SK-N-SH (cell line): ENCODE measurements around the gene IFI16. TPM values are rescaled to one million over a fixed set of nuclear protein-coding genes. Genes with fewer than 3 reads are reported as not detected.

Source experiments
- CTCF ChIA-PET: fragments of 300-600, 350-600 bp; formaldehyde crosslinking; extraction: SDS; loops from one replicate; lab custom pipeline; 2021; lab: Yijun Ruan, JAX
- POLR2A ChIA-PET: fragments of 350-600 bp; sonication (Branson Sonifier 250); formaldehyde crosslinking; extraction: SDS; loops from one replicate; lab custom pipeline; 2020; ENCODE audit warnings: antibody characterized with exemption, inconsistent platforms; lab: Yijun Ruan, JAX
- DNase-seq: peaks from one replicate; pipeline ENCODE4 v3.0.0; 2012
- H2AFZ ChIP-seq: fragments of 200-600 bp; sonication (generic); 2 replicates; pipeline ENCODE4 v1.8.1; 2016; ENCODE audit warnings: antibody characterized with exemption, mild to moderate bottlenecking, low read depth
- H3F3A ChIP-seq: fragments of 200-600 bp; sonication (generic); replicated peaks from 2 replicates; pipeline ENCODE3; 2016; ENCODE audit warnings: antibody characterized with exemption, mild to moderate bottlenecking; ENCODE audit not compliant: insufficient read depth
- H3K27ac ChIP-seq, 2 experiments: fragments of 200-500 bp in 1 of 2; fragments of 200-600 bp in 1 of 2; sonication (Bioruptor generic) in 1 of 2; sonication (generic), shearing (Covaris generic) in 1 of 2; 2 replicates each; pipeline versions ENCODE4 v1.5.1 to v1.6.1; 2014 to 2016; ENCODE audit warnings: low read depth in 2 of 2, inconsistent platforms in 1 of 2, low read length in 1 of 2, mild to moderate bottlenecking in 1 of 2, mixed read lengths in 1 of 2
- H3K27me3 ChIP-seq: fragments of 200-600 bp; sonication (generic), shearing (Covaris generic); 2 replicates; pipeline ENCODE4 v1.6.1; 2016; ENCODE audit warnings: mixed run types; ENCODE audit not compliant: insufficient read depth
- H3K36me3 ChIP-seq, 2 experiments: fragments of 200-500 bp in 1 of 2; fragments of 200-600 bp in 1 of 2; sonication (Bioruptor generic) in 1 of 2; sonication (generic) in 1 of 2; replicated peaks in 1 of 2; 2 replicates each; pipeline versions ENCODE3 to v1.5.1; 2014 to 2016; ENCODE audit warnings: low read length in 1 of 2, mild to moderate bottlenecking in 1 of 2; ENCODE audit not compliant: insufficient read depth in 2 of 2, control insufficient read depth in 1 of 2
- H3K4me1 ChIP-seq, 2 experiments: fragments of 200-500 bp in 1 of 2; fragments of 200-600 bp in 1 of 2; sonication (Bioruptor generic) in 1 of 2; sonication (generic), shearing (Covaris generic) in 1 of 2; 2 replicates each; pipeline versions ENCODE4 v1.5.1 to v1.6.1; 2014 to 2016; ENCODE audit warnings: low read depth in 1 of 2, low read length in 1 of 2, mixed run types in 1 of 2; ENCODE audit not compliant: insufficient read depth in 2 of 2, control insufficient read depth in 1 of 2
- H3K4me2 ChIP-seq: fragments of 200-600 bp; sonication (generic), shearing (Covaris generic); 2 replicates; pipeline ENCODE4 v1.6.1; 2017; ENCODE audit warnings: mixed run types
- H3K4me3 ChIP-seq, 2 experiments: fragments of 200-500 bp in 1 of 2; fragments of 200-600 bp in 1 of 2; sonication (Bioruptor generic) in 1 of 2; sonication (generic), shearing (Covaris generic) in 1 of 2; 2 replicates each; pipeline versions ENCODE4 v1.5.1 to v1.8.1; 2014 to 2016; ENCODE audit warnings: low read depth in 2 of 2, inconsistent platforms in 1 of 2, low read length in 1 of 2, mild to moderate bottlenecking in 1 of 2, mixed read lengths in 1 of 2, moderate library complexity in 1 of 2
- H3K79me2 ChIP-seq: fragments of 200-600 bp; sonication (generic); 2 replicates; pipeline ENCODE4 v1.8.1; 2017; ENCODE audit warnings: mild to moderate bottlenecking; ENCODE audit not compliant: insufficient read depth
- H3K9ac ChIP-seq: fragments of 200-600 bp; sonication (generic); 2 replicates; pipeline ENCODE4 v1.6.1; 2017; ENCODE audit warnings: mixed run types
- H3K9me2 ChIP-seq: fragments of 200-600 bp; sonication (generic); 2 replicates; pipeline ENCODE4 v1.6.1; 2017; ENCODE audit warnings: mixed run types
- H3K9me3 ChIP-seq: fragments of 200-600 bp; sonication (generic); 2 replicates; pipeline ENCODE4 v1.6.1; 2017; ENCODE audit warnings: mixed run types, mild to moderate bottlenecking, moderate library complexity
- H4K20me1 ChIP-seq: fragments of 200-600 bp; sonication (generic); 2 replicates; pipeline ENCODE4 v1.6.1; 2017; ENCODE audit warnings: mild to moderate bottlenecking, mixed run types; ENCODE audit not compliant: insufficient read depth
- CHD2 ChIP-seq: fragments of 150-350 bp; IDR thresholded peaks from 2 replicates; pipeline ENCODE4 v1.6.1; 2018; ENCODE audit warnings: low read length; ENCODE audit not compliant: partially characterized antibody
- CTCF ChIP-seq: fragments of 200-600 bp; sonication (generic); IDR thresholded peaks from 2 replicates; pipeline ENCODE4 v1.6.1; 2017; ENCODE audit warnings: antibody characterized with exemption, mild to moderate bottlenecking, moderate library complexity
- EP300 ChIP-seq, 2 experiments: IDR thresholded peaks; 2 replicates each; pipeline versions ENCODE4 v1.4.0 to v1.6.1; 2012; ENCODE audit warnings: borderline replicate concordance in 1 of 2, low read depth in 1 of 2, low read length in 1 of 2
- EZH2phosphoT487 ChIP-seq: fragments of 200-600 bp; sonication (generic); IDR thresholded peaks from 2 replicates; pipeline ENCODE4 v1.6.1; 2017; ENCODE audit warnings: low read depth, mixed run types, mild to moderate bottlenecking, antibody characterized with exemption, moderate library complexity, borderline replicate concordance
- FOXM1 ChIP-seq: IDR thresholded peaks from 2 replicates; pipeline ENCODE4 v1.4.0; 2012; ENCODE audit warnings: low read depth, mild to moderate bottlenecking
- GATA2 ChIP-seq: sonication (generic); formaldehyde crosslinking; IDR thresholded peaks from 2 replicates; pipeline ENCODE4 v1.5.0; 2020; ENCODE audit warnings: mild to moderate bottlenecking, missing genetic modification reagents
- IRF3 ChIP-seq: fragments of 150-350 bp; IDR thresholded peaks from 2 replicates; pipeline ENCODE4 v1.6.1; 2016; ENCODE audit warnings: mild to moderate bottlenecking, low read depth, low read length
- MAX ChIP-seq: IDR thresholded peaks from 2 replicates; pipeline ENCODE4 v1.4.0; 2012; ENCODE audit warnings: low read depth
- PBX3 ChIP-seq: IDR thresholded peaks from 2 replicates; pipeline ENCODE4; 2012
- POLR2AphosphoS5 ChIP-seq: IDR thresholded peaks from 2 replicates; pipeline ENCODE4 v1.6.1; 2012; ENCODE audit warnings: low read depth, low read length
- RFX5 ChIP-seq: IDR thresholded peaks from 2 replicates; pipeline ENCODE4 v1.6.1; 2012; ENCODE audit warnings: mild to moderate bottlenecking, improper control_type of control experiment, low read length
- RXRA ChIP-seq: IDR thresholded peaks from 2 replicates; pipeline ENCODE4 v1.4.0; 2012; ENCODE audit warnings: low read depth, mild to moderate bottlenecking, borderline replicate concordance
- SIN3A ChIP-seq: IDR thresholded peaks from 2 replicates; pipeline ENCODE4 v1.6.1; 2012; ENCODE audit warnings: low read depth, mild to moderate bottlenecking, low read length, moderate library complexity, borderline replicate concordance
- SMC3 ChIP-seq: IDR thresholded peaks from 2 replicates; pipeline ENCODE4 v1.6.1; 2012; ENCODE audit warnings: low read depth, low read length, improper control_type of control experiment
- TAF1 ChIP-seq: IDR thresholded peaks from 2 replicates; pipeline ENCODE4 v1.6.1; 2012; ENCODE audit warnings: low read depth, mild to moderate bottlenecking, low read length, moderate library complexity, borderline replicate concordance
- USF1 ChIP-seq: IDR thresholded peaks from 2 replicates; pipeline ENCODE4 v1.4.0; 2012; ENCODE audit warnings: low read depth, borderline replicate concordance
- YY1 ChIP-seq: IDR thresholded peaks from 2 replicates; pipeline ENCODE4 v1.4.0; 2012; ENCODE audit warnings: low read depth, mild to moderate bottlenecking
- WGBS: methylation state at CpG from one replicate; pipeline ENCODE4 v1.1.6; 2017; ENCODE audit warnings: low lambda C conversion rate; 5-methylcytosine and 5-hydroxymethylcytosine counted together
- polyA plus RNA-seq, 3 experiments: library from polyadenylated mRNA; depleted of rRNA; stranded (reverse); fragments of >200 nt; gene quantifications; 2 replicates each; pipeline ENCODE4 v1.2.3, GENCODE V29; 2012

Gene IFI16
- polyA plus RNA-seq, 1 of the 3 experiments (the other 2 are of a cell fraction) = 56.1 TPM

- H4K20me1 ChIP-seq = no peaks in the 10 kb centered on the region
- no peaks in the 10 kb centered on the region for H3K9me2 ChIP-seq
- 12% methylated on average over 3 of the region's 3 CpGs for WGBS
- H3K27ac ChIP-seq = no peak overlapping the region
- ChIA-PET CTCF (interaction anchor here (2.4 kb wide), 1 partner anchor 9 kb away, joined by 7 read pairs; no protein-coding TSS in a partner anchor), POLR2A (no interaction called here)
- peaks cover 8% of the 10 kb centered on the region; the same call in 1 of the 2 replicates for H3K27me3 ChIP-seq
- H3K4me2 ChIP-seq = no peak overlapping the region
- H3K9me3 ChIP-seq = no peaks in the 10 kb centered on the region
- no peaks in the 10 kb centered on the region for H3F3A ChIP-seq
- no peak overlapping the region for H3K4me3 ChIP-seq
- no peaks in the 10 kb centered on the region for H3K36me3 ChIP-seq
- DNase-seq = no peak
- H3K9ac ChIP-seq = no peak overlapping the region
- no peaks in the 10 kb centered on the region for H3K4me1 ChIP-seq
- no peaks in the 10 kb centered on the region for H3K79me2 ChIP-seq
- TF ChIP-seq MAX (no peak), CTCF (no peak), FOXM1 (no peak), RXRA (no peak), POLR2AphosphoS5 (no peak), SMC3 (no peak), USF1 (no peak), YY1 (no peak), EZH2phosphoT487 (no peak), EP300 (IDR thresholded peaks at IDR 0.05; ENCODE audit: borderline replicate concordance in 1 of 2, low read depth in 1 of 2, low read length in 1 of 2) (no peak)
- H2AFZ ChIP-seq = no peak overlapping the region
Observed at GRCh38 chr1:159098596-159098995, 88.9 kb downstream of the IFI16 start.

GRCh38 chr1:159100589-159100988 lies 90.9 kb downstream of the IFI16 start:
- CTCF ChIA-PET = no interaction called here
- POLR2A ChIA-PET = no interaction called here
- Histone ChIP-seq H2AFZ (no peak overlapping the region), H3K27me3 (peaks cover 16% of the 10 kb centered on the region; the same call in 1 of the 2 replicates), H3F3A (no peaks in the 10 kb centered on the region), H4K20me1 (no peaks in the 10 kb centered on the region), H3K9me3 (no peaks in the 10 kb centered on the region), H3K9me2 (no peaks in the 10 kb centered on the region), H3K4me3 (no peak overlapping the region), H3K79me2 (no peaks in the 10 kb centered on the region), H3K9ac (no peak overlapping the region), H3K27ac (no peak overlapping the region), H3K36me3 (no peaks in the 10 kb centered on the region), H3K4me2 (no peak overlapping the region), H3K4me1 (no peaks in the 10 kb centered on the region)
- DNase-seq = no peak
- whole genome bisulfite sequencing = 0% methylated on average over 1 of the region's 1 CpG
- TF ChIP-seq PBX3 = no peak
- TF ChIP-seq EP300 (IDR thresholded peaks at IDR 0.05; ENCODE audit: borderline replicate concordance in 1 of 2, low read depth in 1 of 2, low read length in 1 of 2) = no peak
- TF ChIP-seq CHD2 = no peak
- no peak for TF ChIP-seq IRF3
- no peak for TF ChIP-seq FOXM1
- TF ChIP-seq YY1 = no peak
- TF ChIP-seq CTCF = no peak
- no peak for TF ChIP-seq RFX5
- TF ChIP-seq SIN3A = no peak
- TF ChIP-seq TAF1 = no peak
- no peak for TF ChIP-seq GATA2 (CRISPR knock-in tag)
